Astrocyte (in vitro differentiated cells and primary cell): Measurements from ENCODE around the gene RFESD. TPM values are rescaled to one million over a fixed set of nuclear protein-coding genes. Genes with fewer than 3 reads are reported as not detected.

ENCODE experiments used
- DNase-seq: peaks from one replicate; pipeline ENCODE4 v3.0.0-alpha.2; 2010; ENCODE audit warnings: low read depth
- FAIRE-seq: peaks from 2 replicates; lab custom pipeline; 2011; peaks lifted over from hg19 to GRCh38; lab: Jason Lieb, UNC
- H2AFZ ChIP-seq: 2 replicates; pipeline ENCODE4 v1.6.0; 2012; ENCODE audit warnings: low read depth, low read length, inconsistent platforms
- H3K27ac ChIP-seq: 2 replicates; pipeline ENCODE4 v1.5.1; 2011; ENCODE audit warnings: low read depth, low read length, inconsistent platforms
- H3K27me3 ChIP-seq: 2 replicates; pipeline ENCODE4 v1.6.0; 2011; ENCODE audit warnings: low read length, inconsistent platforms; ENCODE audit not compliant: insufficient read depth
- H3K36me3 ChIP-seq: 2 replicates; pipeline ENCODE4 v1.5.1; 2011; ENCODE audit warnings: low read length, inconsistent platforms; ENCODE audit not compliant: insufficient read depth
- H3K4me1 ChIP-seq: 2 replicates; pipeline ENCODE4 v1.5.1; 2011; ENCODE audit warnings: low read length, inconsistent platforms; ENCODE audit not compliant: insufficient read depth
- H3K4me2 ChIP-seq: 2 replicates; pipeline ENCODE4 v1.6.0; 2012; ENCODE audit warnings: low read length, inconsistent platforms
- H3K4me3 ChIP-seq: 2 replicates; pipeline ENCODE4 v1.5.1; 2011; ENCODE audit warnings: low read depth, mild to moderate bottlenecking, low read length, inconsistent platforms; ENCODE audit not compliant: insufficient read depth
- H3K79me2 ChIP-seq: 2 replicates; pipeline ENCODE4 v1.6.0; 2012; ENCODE audit warnings: mild to moderate bottlenecking, low read length, inconsistent platforms; ENCODE audit not compliant: insufficient read depth
- H3K9ac ChIP-seq: 2 replicates; pipeline ENCODE4 v1.6.0; 2012; ENCODE audit warnings: mild to moderate bottlenecking, low read length, inconsistent platforms
- H3K9me3 ChIP-seq: 2 replicates; pipeline ENCODE4 v1.5.1; 2012; ENCODE audit warnings: low read depth, mild to moderate bottlenecking, low read length, inconsistent platforms; ENCODE audit not compliant: insufficient read depth
- H4K20me1 ChIP-seq: 2 replicates; pipeline ENCODE4 v1.6.0; 2012; ENCODE audit warnings: low read length, inconsistent platforms; ENCODE audit not compliant: insufficient read depth
- H3K27ac Mint-ChIP-seq: one replicate; pipeline ENCODE4 v1.8.0; 2021; ENCODE audit warnings: mild to moderate bottlenecking, mixed read lengths; ENCODE audit not compliant: unreplicated experiment
- H3K27me3 Mint-ChIP-seq: one replicate; pipeline ENCODE4 v1.8.0; 2021; ENCODE audit warnings: low read depth, mixed read lengths; ENCODE audit not compliant: unreplicated experiment
- H3K36me3 Mint-ChIP-seq: one replicate; pipeline ENCODE4 v1.8.0; 2021; ENCODE audit warnings: low read depth, mixed read lengths; ENCODE audit not compliant: unreplicated experiment
- H3K4me1 Mint-ChIP-seq: one replicate; pipeline ENCODE4 v1.8.0; 2021; ENCODE audit warnings: low read depth, mixed read lengths; ENCODE audit not compliant: unreplicated experiment
- H3K4me3 Mint-ChIP-seq: one replicate; pipeline ENCODE4 v1.8.0; 2021; ENCODE audit warnings: mild to moderate bottlenecking, moderate library complexity, mixed read lengths; ENCODE audit not compliant: unreplicated experiment
- H3K9me3 Mint-ChIP-seq: one replicate; pipeline ENCODE4 v1.8.0; 2021; ENCODE audit warnings: mild to moderate bottlenecking, mixed read lengths; ENCODE audit not compliant: unreplicated experiment
- CTCF ChIP-seq: IDR thresholded peaks from 2 replicates; pipeline ENCODE4 v1.5.1; 2011; ENCODE audit warnings: low read depth, mild to moderate bottlenecking, inconsistent platforms, low read length, moderate library complexity; ENCODE audit not compliant: insufficient read depth
- EZH2 ChIP-seq: IDR thresholded peaks from 2 replicates; pipeline ENCODE4 v1.6.1; 2012; ENCODE audit warnings: mild to moderate bottlenecking, low read length, inconsistent platforms; ENCODE audit not compliant: insufficient read depth
- total RNA-seq: library from RNA; stranded (reverse); gene quantifications from 2 replicates; pipeline ENCODE4 v1.2.1, GENCODE V29; 2021

Gene RFESD
- total RNA-seq, 1 donor from 2014 or later: 2.2 TPM

- Histone ChIP-seq H3K9ac (no peak overlapping the region), H4K20me1 (no peaks in the 10 kb centered on the region), H3K36me3 (no peaks in the 10 kb centered on the region), H3K27ac (no peak overlapping the region), H2AFZ (no peak overlapping the region), H3K4me2 (no peak overlapping the region), H3K4me3 (no peak overlapping the region), H3K79me2 (no peaks in the 10 kb centered on the region), H3K9me3 (no peaks in the 10 kb centered on the region), H3K4me1 (no peaks in the 10 kb centered on the region), H3K27me3 (no peaks in the 10 kb centered on the region)
- Mint-ChIP-seq H3K4me1 (no peaks in the 10 kb centered on the region), H3K27ac (no peak overlapping the region), H3K27me3 (no peaks in the 10 kb centered on the region), H3K36me3 (no peaks in the 10 kb centered on the region), H3K9me3 (no peaks in the 10 kb centered on the region), H3K4me3 (no peak overlapping the region)
- FAIRE-seq: no peak
- no peak for DNase-seq
- TF ChIP-seq CTCF: no peak
- no peak for TF ChIP-seq EZH2
Measured at GRCh38 chr5:95655575-95655974, 9.0 kb downstream of the RFESD start.

- H3K36me3 ChIP-seq: no peaks in the 10 kb centered on the region
- H3K9me3 Mint-ChIP-seq: no peaks in the 10 kb centered on the region
- no peak for FAIRE-seq
- no peaks in the 10 kb centered on the region for H3K4me1 Mint-ChIP-seq
- TF ChIP-seq CTCF: no peak
- H3K79me2 ChIP-seq: no peaks in the 10 kb centered on the region
- H3K9me3 ChIP-seq: no peaks in the 10 kb centered on the region
- no peaks in the 10 kb centered on the region for H3K36me3 Mint-ChIP-seq
- H3K9ac ChIP-seq: no peak overlapping the region
- no peak overlapping the region for H2AFZ ChIP-seq
- H3K4me2 ChIP-seq: no peak overlapping the region
- H3K27ac ChIP-seq: no peak overlapping the region
- H3K27ac Mint-ChIP-seq: no peak overlapping the region
- H3K4me3 Mint-ChIP-seq: no peak overlapping the region
- no peak for DNase-seq
- no peaks in the 10 kb centered on the region for H4K20me1 ChIP-seq
- no peaks in the 10 kb centered on the region for H3K27me3 ChIP-seq
- no peaks in the 10 kb centered on the region for H3K27me3 Mint-ChIP-seq
- H3K4me1 ChIP-seq: peaks cover 5% of the 10 kb centered on the region
- no peak overlapping the region for H3K4me3 ChIP-seq
Measured at GRCh38 chr5:95660060-95660459, 13.5 kb downstream of the RFESD start.

GRCh38 chr5:95662946-95663345 lies 16.4 kb downstream of the RFESD start:
- Histone ChIP-seq H4K20me1 (no peaks in the 10 kb centered on the region), H2AFZ (no peak overlapping the region), H3K4me2 (no peak overlapping the region), H3K36me3 (no peaks in the 10 kb centered on the region), H3K9ac (no peak overlapping the region), H3K27me3 (no peaks in the 10 kb centered on the region), H3K27ac (no peak overlapping the region), H3K4me1 (peaks cover 5% of the 10 kb centered on the region), H3K79me2 (no peaks in the 10 kb centered on the region), H3K9me3 (no peaks in the 10 kb centered on the region), H3K4me3 (no peak overlapping the region)
- Mint-ChIP-seq H3K4me1 (no peaks in the 10 kb centered on the region), H3K4me3 (no peak overlapping the region), H3K27ac (no peak overlapping the region), H3K36me3 (no peaks in the 10 kb centered on the region), H3K27me3 (no peaks in the 10 kb centered on the region), H3K9me3 (no peaks in the 10 kb centered on the region)
- DNase-seq (no peak), FAIRE-seq (no peak)
- TF ChIP-seq EZH2 (no peak), CTCF (no peak)
